Skin epidermis (tissue), 12 donors: ENCODE data around the gene YY1.
"Not testable (repeated sequence)": the region's sequence is repeated elsewhere in the genome, so short reads cannot be mapped to it uniquely, and the experiment has no call there.

ENCODE experiments used
- H3K27ac ChIP-seq, 21 experiments: fragments of 200-600 bp; sonication (generic) in 11 of 21; one replicate each; pipeline ENCODE4 v1.5.0; 2020; ENCODE audit warnings: mild to moderate bottlenecking in 3 of 21, inconsistent platforms in 2 of 21, moderate library complexity in 2 of 21
- H3K4me3 ChIP-seq, 7 experiments: fragments of 200-600 bp; sonication (generic) in 2 of 7; one replicate each; pipeline ENCODE4 v1.5.0; 2020; ENCODE audit warnings: inconsistent platforms in 2 of 7, mild to moderate bottlenecking in 2 of 7, moderate library complexity in 1 of 7

YY1 gene

DNA sequence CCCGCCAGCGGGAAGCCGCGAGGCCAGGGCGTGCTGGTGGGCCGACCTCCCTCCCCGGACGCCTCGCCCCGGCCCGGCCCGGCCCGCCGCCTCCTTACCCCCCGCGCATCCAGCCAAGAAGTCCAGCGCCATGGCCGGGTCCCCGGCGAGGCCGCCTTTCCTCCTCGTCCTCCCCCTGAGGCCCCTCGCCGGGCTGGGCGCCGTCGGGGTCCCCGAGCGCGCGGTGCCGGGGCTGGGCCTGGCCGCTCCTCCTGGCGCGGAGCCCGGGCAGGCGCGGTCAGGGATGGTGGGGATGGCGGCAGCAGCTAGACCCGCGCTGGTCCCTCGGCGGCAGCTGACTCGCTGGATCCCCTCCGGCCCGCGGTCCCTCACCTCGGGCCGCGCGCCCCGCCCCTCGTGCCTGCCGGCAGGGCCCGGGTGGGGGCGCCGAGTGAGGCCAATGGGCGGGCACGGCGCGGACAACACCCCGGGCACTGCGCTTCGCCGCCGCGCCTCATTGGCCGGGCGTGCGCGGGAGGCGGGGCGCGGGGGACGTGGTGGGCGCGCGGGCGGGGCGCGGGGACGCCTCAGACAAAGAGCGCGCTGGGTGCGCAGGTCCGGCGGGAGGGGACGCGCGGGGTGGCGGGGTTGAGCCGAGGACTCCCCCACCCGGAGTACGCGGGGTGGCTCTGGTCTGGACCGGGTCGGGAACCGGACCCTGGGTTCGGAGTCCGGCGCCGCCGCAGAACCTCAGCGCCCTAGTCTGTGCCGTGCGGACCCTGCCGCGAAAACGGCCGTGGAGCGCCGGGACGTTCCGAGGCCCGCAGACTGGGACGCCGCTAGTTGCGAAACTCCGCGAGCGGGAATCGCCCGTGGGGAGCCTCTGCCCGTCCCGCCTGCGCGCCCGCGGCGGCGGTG lies 67.4 kb downstream of the YY1 start, which contains the start of gene SLC25A29:
TSS of gene SLC25A29 (minus strand) at position 344 of the 897 bp plus-strand sequence. CDS start at position 132, 212 bp downstream.
- H3K27ac ChIP-seq, result peak within 1 kb of the TSS; percentile 24 to 93 (median 80)

DNA sequence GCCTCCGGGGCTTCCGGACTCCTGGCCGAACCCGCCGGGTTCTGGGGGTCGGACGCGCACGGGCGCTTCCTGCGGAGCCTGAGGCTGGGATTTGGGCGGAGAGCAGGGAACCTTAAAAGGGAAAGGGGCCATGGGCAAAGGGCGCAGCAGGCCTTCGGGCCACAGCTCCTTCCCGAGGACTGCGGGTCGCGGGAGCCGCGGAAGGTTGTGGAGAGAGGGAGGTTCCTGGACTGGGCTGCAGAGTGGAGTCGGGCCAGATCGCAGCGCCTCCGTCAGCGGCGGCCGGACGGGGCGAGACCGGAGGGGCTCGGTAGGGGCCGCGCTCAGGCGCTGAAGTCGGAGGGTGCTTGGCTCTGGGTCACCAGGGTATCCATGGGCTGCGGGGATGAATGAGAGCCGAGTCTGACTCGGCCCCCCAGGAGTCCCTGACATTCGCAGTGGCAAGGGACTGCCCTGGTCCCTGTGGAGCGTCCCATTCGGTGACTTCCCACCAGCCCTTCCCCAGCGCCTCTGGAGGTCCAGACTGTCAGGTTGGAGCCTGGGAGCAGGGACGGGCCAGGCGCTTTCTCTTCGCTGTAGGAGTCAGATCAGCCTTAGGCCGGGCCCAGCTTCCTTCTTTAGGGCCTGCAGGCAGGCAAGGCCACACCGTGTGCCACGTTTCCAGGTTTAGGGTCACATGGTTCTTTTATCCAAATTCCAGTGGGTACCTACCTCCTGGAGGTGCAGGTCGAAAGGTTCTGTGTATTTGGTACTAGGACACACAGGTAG lies 68.2 kb downstream of the YY1 start:
- Histone ChIP-seq H3K4me3 (peak overlapping the region; percentile 52 to 98 (median 73)), H3K27ac (peak overlapping the region; percentile 24 to 93 (median 80))

More for the DNA sequence above, 67.4 kb downstream of the YY1 start, which contains the start of gene SLC25A29:
- H3K4me3 ChIP-seq, result peak within 1 kb of the TSS; percentile 52 to 98 (median 73)

GRCh38 chr14:100307766-100308426 lies 69.0 kb downstream of the YY1 start:
- peak overlapping the region in 4 of 7 experiments; percentile 59 to 85 (median 72) for H3K4me3 ChIP-seq
- H3K27ac ChIP-seq, result peak overlapping the region in 5 of 21 experiments; percentile 70 to 84 (median 82)

DNA sequence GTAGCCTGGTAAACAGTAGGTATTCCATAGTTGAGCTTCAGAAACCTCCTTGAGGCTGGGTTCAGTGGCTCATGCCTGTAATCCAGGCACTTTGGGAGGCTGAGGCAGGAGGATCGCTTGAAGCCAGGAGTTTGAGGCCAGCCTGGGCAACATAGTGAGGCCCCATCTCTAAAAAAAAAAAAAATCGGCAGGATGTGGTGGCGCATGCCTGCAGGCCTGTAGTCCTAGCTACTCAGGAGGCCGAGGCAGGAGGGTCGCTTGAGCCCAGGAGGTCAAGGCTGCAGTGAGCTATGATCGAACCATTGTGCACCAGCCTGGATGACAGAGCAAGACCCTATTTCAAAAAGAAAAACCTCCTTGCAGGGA lies 69.5 kb downstream of the YY1 start:
- not testable (repeated sequence) for H3K27ac ChIP-seq, H3K4me3 ChIP-seq

DNA sequence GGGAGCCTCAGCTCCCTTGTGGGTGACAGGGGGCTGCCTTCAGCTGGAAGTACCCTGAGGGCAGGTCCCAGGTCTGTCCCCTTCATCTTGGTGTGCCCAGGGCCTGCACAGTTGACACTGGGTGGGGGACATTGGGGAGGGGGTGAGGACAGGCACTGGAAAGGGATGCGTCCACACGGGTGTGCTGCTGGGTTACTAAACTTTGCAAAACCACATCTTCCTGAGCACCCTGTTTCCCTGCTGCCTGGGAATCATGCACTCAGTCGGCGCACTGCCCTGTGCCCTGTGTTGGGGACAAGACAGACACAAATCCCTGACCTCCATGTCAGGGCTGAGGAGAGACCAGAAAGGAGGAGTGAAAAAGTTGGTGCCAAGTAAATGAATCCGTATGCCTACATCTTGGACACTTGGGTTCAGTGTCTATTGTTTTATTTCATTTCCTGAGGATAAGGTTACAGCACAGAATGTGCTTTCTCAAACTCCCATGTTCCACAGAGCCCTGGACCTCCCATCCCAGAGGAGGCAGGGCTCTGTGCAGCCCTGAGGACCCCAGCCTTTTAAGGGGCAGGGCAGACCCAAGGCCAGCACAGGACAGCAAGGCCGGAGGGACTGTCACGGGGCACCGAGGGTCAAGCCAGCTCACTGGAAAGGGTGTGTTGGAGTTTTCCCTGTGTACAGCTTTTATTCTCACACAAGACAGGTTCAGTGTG lies 70.2 kb downstream of the YY1 start:
- no peak overlapping the region for H3K4me3 ChIP-seq
- no peak overlapping the region for H3K27ac ChIP-seq

- H3K27ac ChIP-seq, result peak overlapping the region in 1 of 21 experiments; percentile 11
- H3K4me3 ChIP-seq, result not testable (repeated sequence)
These were observed 73.3 kb downstream of the YY1 start for GRCh38 chr14:100312110-100312876.

- H3K27ac ChIP-seq, result peak overlapping the region in 1 of 21 experiments; percentile 51
- H3K4me3 ChIP-seq, result no peak overlapping the region
These were observed 74.0 kb downstream of the YY1 start for GRCh38 chr14:100312877-100313400.

- no peak overlapping the region for H3K4me3 ChIP-seq
- peak overlapping the region in 2 of 21 experiments; percentile 17 to 51 for H3K27ac ChIP-seq
These were observed 74.7 kb downstream of the YY1 start for GRCh38 chr14:100313464-100314230.

- no peak overlapping the region for H3K4me3 ChIP-seq
These were observed 75.8 kb downstream of the YY1 start for GRCh38 chr14:100314724-100315123.

GRCh38 chr14:100317389-100317788 lies 78.4 kb downstream of the YY1 start:
- H3K4me3 ChIP-seq, result no peak overlapping the region

More at GRCh38 chr14:100314724-100315123, 75.8 kb downstream of the YY1 start:
- peak overlapping the region in 1 of 21 experiments; percentile 38 for H3K27ac ChIP-seq

DNA sequence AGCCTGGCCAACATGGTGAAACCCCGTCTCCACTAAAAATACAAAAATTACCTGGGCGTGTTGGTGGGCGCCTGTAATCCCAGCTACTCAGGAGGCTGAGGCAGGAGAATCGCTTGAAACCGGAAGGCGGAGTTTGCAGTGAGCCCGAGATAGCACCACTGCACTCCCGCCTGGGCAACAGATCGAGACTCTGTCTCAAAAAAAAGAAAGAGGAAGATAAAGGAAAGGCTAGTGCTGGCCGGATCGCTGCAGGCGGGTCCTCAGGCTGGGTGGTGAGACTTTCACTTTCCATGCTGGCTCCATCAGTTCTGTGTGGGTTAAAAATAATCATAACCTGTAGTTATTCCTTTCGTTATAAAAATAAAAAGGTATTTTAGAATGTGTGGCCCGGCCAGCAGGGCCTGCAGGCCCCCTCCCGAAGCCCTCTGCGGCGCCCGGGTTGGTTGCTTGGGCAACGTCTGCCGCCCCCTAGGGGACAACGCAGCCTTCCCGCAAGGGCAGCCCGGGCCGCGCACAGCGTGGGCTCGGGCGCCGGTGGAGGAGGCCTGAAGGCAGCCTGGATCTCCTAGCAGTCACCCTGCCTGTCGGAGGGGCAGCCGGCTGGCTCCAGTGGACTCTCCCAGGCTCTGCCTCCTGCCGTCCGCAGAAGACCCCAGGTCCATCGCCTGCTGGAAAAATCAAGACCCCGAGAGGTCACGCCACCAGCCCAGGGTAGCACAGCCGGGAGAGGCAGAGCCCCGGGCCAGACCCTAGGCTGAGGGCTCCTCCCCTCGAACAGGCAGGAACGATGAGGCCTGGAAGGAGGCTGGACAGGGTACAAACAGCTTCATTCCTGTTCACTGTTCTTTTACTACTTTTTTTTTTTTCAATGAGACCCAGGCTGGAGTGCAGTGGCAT lies 79.2 kb downstream of the YY1 start:
- peak overlapping the region; percentile 19 to 25 (median 22) for H3K4me3 ChIP-seq
- peak overlapping the region in 11 of 21 experiments; percentile 1 to 67 (median 32) for H3K27ac ChIP-seq

More at GRCh38 chr14:100317389-100317788, 78.4 kb downstream of the YY1 start:
- H3K27ac ChIP-seq, result peak overlapping the region in 4 of 21 experiments; percentile 3 to 65 (median 11)

DNA sequence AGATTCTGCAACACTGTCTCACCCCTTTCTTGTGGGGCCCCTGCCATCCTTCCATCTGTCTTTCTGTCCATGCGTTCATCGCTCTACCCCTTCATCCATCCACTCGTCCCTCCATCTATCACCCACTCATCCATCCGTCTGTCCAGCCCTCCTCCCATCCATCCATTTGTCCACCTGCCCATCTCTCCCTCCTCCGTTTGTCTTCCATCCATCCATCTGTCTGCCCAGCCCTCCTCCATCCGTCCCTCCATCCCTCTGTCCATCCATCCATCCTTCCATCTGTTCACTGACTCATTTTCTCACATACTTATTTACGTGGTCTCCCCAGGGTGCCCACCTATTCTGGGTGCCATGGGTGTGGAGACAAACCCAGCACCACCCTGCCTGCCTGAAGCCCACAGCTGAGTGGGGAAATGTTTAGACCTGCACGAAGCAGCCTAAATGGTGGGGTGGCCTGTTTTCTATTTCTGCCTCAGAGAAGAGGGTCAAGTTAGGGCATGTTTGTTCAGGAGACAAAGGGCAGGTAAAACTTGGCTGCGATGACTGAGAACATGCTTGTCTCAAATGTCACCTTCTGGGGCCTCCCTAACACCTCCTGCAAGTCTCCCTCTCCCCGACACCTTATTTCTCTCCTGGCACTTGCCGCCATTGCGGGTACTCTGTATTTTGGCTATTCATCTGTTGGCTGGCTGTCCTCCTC lies 81.4 kb downstream of the YY1 start:
- Histone ChIP-seq H3K27ac (no peak overlapping the region), H3K4me3 (no peak overlapping the region)

- Histone ChIP-seq H3K4me3 (no peak overlapping the region), H3K27ac (no peak overlapping the region)
These were observed 82.7 kb downstream of the YY1 start for GRCh38 chr14:100321473-100322137.

GRCh38 chr14:100322138-100322957 lies 83.4 kb downstream of the YY1 start:
- H3K4me3 ChIP-seq, result no peak overlapping the region
- H3K27ac ChIP-seq, result no peak overlapping the region
